ENCODE measurements around the gene CPNE4.

CPNE4 gene

DNA sequence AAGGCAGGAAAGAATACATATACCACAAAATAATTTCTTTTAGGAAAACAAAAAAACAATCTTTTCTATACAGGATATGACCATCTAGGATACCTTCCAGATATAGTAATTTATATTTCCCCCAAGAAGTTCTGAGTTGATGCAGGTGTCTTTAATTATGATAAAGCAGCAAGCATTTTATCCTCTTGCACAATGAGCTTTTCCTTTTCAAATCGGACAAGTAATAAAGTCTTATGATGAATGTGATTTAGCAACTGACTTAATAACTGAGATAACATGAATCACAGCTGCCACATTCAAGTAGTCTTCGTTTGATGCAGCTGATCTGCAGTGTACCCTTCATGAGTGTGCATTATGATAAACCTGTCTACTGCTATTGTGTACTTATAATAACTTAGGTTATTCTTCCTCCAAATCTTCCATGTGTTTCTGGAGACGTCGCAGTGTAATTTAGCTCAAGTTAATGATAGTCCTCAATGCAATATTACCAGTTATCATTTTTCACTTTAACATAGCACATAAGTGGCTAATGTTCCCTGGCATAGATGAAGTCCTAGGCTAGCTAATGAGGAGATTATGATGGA lies 271.7 kb downstream of the CPNE4 start:
- H3K9me3 ChIP-seq (ENCODE audit: insufficient read depth, low read depth, low read length) = no peaks in the 10 kb centered on the region
- no peak overlapping the region for H3K9ac ChIP-seq (ENCODE audit: low read depth, low read length, poor library complexity, severe bottlenecking)
- no peaks in the 10 kb centered on the region for H4K20me1 ChIP-seq (ENCODE audit: insufficient read depth, low read length, poor library complexity, severe bottlenecking)
- no peaks in the 10 kb centered on the region for H3K4me1 ChIP-seq (ENCODE audit: insufficient read depth, low read length, poor library complexity, severe bottlenecking)
- H3F3A ChIP-seq (ENCODE audit: low read depth) = no peaks in the 10 kb centered on the region
- TF ChIP-seq EZH2phosphoT487 (IDR thresholded peaks at IDR 0.05; ENCODE audit: borderline replicate concordance) = no peak
- TF ChIP-seq, protein P1, sequence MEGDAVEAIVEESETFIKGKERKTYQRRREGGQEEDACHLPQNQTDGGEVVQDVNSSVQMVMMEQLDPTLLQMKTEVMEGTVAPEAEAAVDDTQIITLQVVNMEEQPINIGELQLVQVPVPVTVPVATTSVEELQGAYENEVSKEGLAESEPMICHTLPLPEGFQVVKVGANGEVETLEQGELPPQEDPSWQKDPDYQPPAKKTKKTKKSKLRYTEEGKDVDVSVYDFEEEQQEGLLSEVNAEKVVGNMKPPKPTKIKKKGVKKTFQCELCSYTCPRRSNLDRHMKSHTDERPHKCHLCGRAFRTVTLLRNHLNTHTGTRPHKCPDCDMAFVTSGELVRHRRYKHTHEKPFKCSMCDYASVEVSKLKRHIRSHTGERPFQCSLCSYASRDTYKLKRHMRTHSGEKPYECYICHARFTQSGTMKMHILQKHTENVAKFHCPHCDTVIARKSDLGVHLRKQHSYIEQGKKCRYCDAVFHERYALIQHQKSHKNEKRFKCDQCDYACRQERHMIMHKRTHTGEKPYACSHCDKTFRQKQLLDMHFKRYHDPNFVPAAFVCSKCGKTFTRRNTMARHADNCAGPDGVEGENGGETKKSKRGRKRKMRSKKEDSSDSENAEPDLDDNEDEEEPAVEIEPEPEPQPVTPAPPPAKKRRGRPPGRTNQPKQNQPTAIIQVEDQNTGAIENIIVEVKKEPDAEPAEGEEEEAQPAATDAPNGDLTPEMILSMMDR (conservative IDR thresholded peaks at IDR 0.05; ENCODE audit: low read length) = no peak
- H3K27me3 ChIP-seq (ENCODE audit: insufficient read depth, low read length, poor library complexity, severe bottlenecking) = no peaks in the 10 kb centered on the region
- no peak overlapping the region for H3K4me3 ChIP-seq (ENCODE audit: low read length, poor library complexity, severe bottlenecking)
- H3K36me3 ChIP-seq (ENCODE audit: insufficient read depth, low read length) = no peaks in the 10 kb centered on the region
- no peaks in the 10 kb centered on the region for H3K79me2 ChIP-seq (ENCODE audit: insufficient read depth, low read length)
- H2AFZ ChIP-seq (ENCODE audit: low read length) = no peak overlapping the region
- H3K9me2 ChIP-seq (replicated peaks; ENCODE audit: low read depth, low read length) = no peaks in the 10 kb centered on the region
- H3K4me2 ChIP-seq (ENCODE audit: low read depth, low read length, poor library complexity, severe bottlenecking) = no peak overlapping the region

GRCh38 chr3:131756405-131756804 lies 278.4 kb downstream of the CPNE4 start:
- H3K4me1 ChIP-seq (ENCODE audit: insufficient read depth, low read length, poor library complexity, severe bottlenecking) = no peaks in the 10 kb centered on the region
- no peaks in the 10 kb centered on the region for H3F3A ChIP-seq (ENCODE audit: low read depth)
- H3K9me3 ChIP-seq (ENCODE audit: insufficient read depth, low read depth, low read length) = no peaks in the 10 kb centered on the region
- no peaks in the 10 kb centered on the region for H3K36me3 ChIP-seq (ENCODE audit: insufficient read depth, low read length)
- TF ChIP-seq, protein P1 (conservative IDR thresholded peaks at IDR 0.05; ENCODE audit: low read length) = peak; percentile 17; the same call in 1 of the 2 replicates
- no peak for TF ChIP-seq EZH2phosphoT487 (IDR thresholded peaks at IDR 0.05; ENCODE audit: borderline replicate concordance)
- H3K79me2 ChIP-seq (ENCODE audit: insufficient read depth, low read length) = no peaks in the 10 kb centered on the region
- no peaks in the 10 kb centered on the region for H4K20me1 ChIP-seq (ENCODE audit: insufficient read depth, low read length, poor library complexity, severe bottlenecking)
- H3K9me2 ChIP-seq (replicated peaks; ENCODE audit: low read depth, low read length) = no peaks in the 10 kb centered on the region
- no peak overlapping the region for H2AFZ ChIP-seq (ENCODE audit: low read length)
- H3K9ac ChIP-seq (ENCODE audit: low read depth, low read length, poor library complexity, severe bottlenecking) = no peak overlapping the region
- H3K27me3 ChIP-seq (ENCODE audit: insufficient read depth, low read length, poor library complexity, severe bottlenecking) = no peaks in the 10 kb centered on the region
- no peak overlapping the region for H3K4me3 ChIP-seq (ENCODE audit: low read length, poor library complexity, severe bottlenecking)
- H3K4me2 ChIP-seq (ENCODE audit: low read depth, low read length, poor library complexity, severe bottlenecking) = no peak overlapping the region

DNA sequence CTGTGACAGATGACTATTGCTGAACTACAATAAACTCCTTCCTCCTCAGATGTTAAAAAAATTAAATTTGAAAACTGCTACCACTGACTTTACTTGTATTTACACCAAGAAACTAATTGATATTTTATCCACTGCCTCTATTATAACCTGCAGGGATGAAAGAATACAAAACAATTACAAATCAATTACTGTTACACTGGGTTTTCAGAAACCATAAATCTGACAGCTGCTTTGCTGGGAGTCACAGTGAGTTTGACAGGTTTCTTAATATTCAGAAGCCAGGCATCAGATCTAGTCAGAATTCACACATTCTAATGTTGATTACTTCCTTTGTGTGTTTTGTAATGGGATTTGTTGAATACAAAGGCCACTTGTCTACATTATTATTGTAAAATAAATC lies 279.4 kb downstream of the CPNE4 start:
- H3K4me2 ChIP-seq (ENCODE audit: low read depth, low read length, poor library complexity, severe bottlenecking) = no peak overlapping the region
- H3K36me3 ChIP-seq (ENCODE audit: insufficient read depth, low read length) = no peaks in the 10 kb centered on the region
- no peak overlapping the region for H3K9ac ChIP-seq (ENCODE audit: low read depth, low read length, poor library complexity, severe bottlenecking)
- no peak for TF ChIP-seq EZH2phosphoT487 (IDR thresholded peaks at IDR 0.05; ENCODE audit: borderline replicate concordance)
- TF ChIP-seq, protein P1 (conservative IDR thresholded peaks at IDR 0.05; ENCODE audit: low read length) = no peak
- H3K79me2 ChIP-seq (ENCODE audit: insufficient read depth, low read length) = no peaks in the 10 kb centered on the region
- H3K9me2 ChIP-seq (replicated peaks; ENCODE audit: low read depth, low read length) = no peaks in the 10 kb centered on the region
- H3F3A ChIP-seq (ENCODE audit: low read depth) = no peaks in the 10 kb centered on the region
- H4K20me1 ChIP-seq (ENCODE audit: insufficient read depth, low read length, poor library complexity, severe bottlenecking) = no peaks in the 10 kb centered on the region
- no peak overlapping the region for H3K4me3 ChIP-seq (ENCODE audit: low read length, poor library complexity, severe bottlenecking)
- H3K4me1 ChIP-seq (ENCODE audit: insufficient read depth, low read length, poor library complexity, severe bottlenecking) = no peaks in the 10 kb centered on the region
- no peaks in the 10 kb centered on the region for H3K27me3 ChIP-seq (ENCODE audit: insufficient read depth, low read length, poor library complexity, severe bottlenecking)
- H3K9me3 ChIP-seq (ENCODE audit: insufficient read depth, low read depth, low read length) = no peaks in the 10 kb centered on the region
- H2AFZ ChIP-seq (ENCODE audit: low read length) = no peak overlapping the region
